ENCODE measurements around the gene ENG. TPM values are rescaled to one million over a fixed set of nuclear protein-coding genes. Genes with fewer than 3 reads are reported as not detected.

ENG gene
- polyA plus RNA-seq, 3 donors = 15.7 to 26.0 (median 17.9) TPM

DNA sequence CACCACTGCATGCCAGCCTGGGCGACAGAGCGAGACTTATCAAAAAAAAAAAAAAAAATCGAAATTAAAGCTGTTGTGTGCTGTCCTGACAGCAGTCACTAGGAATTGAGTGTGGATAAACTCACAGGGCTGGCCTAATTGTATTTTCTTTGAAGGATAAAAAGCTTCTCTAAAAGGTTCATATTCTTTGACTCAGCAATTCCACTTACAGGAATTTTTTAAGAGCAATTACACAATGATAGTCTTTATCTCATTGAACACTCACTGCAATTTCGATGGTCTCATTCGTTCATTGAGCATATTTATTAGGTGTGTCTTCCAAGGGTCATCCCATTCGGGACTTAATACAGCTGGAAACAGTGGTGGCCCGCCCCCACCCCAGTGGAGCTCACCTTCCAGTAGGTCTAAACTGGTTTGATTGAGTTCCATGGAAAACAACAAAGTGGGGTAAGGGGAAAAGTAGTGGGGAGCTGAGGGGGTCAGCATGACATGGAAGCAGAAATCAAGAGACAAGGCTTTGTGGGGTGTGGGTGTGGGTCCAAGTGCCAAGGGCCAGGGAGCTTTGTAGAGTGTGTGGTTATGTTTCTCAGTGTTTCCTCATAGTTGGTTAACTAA is 61.9 kb downstream of the ENG start:
- H3K4me1 ChIP-seq (ENCODE audit: control insufficient read depth in 1 of 2, insufficient read depth in 2 of 2, low read length in 2 of 2) = peaks cover 10 to 14% of the 10 kb centered on the region in 2 donors
- intact Hi-C loops (cut with micrococcal nuclease) = no loop called here
- H3K27ac Mint-ChIP-seq = peak overlapping the region in 4 of 7 donors; percentile 4 to 76 (median 52)
- no peak overlapping the region for H3K27ac ChIP-seq (ENCODE audit: low read depth in 1 of 2, low read length in 2 of 2)
- peaks cover 41% of the 10 kb centered on the region for H3K79me2 ChIP-seq (ENCODE audit: insufficient read depth, low read length)
- H3K9me3 ChIP-seq (replicated peaks in 1 of 2; ENCODE audit: control insufficient read depth in 1 of 2, insufficient read depth in 1 of 2, low read length in 2 of 2) = no peaks in the 10 kb centered on the region
- no peak for DNase-seq
- H3K9me3 Mint-ChIP-seq = no peaks in the 10 kb centered on the region
- H3K36me3 Mint-ChIP-seq = peaks cover 47 to 58% of the 10 kb centered on the region in 2 donors
- H3K4me3 ChIP-seq (replicated peaks in 1 of 3; ENCODE audit: low read depth in 2 of 3, low read length in 3 of 3) = no peak overlapping the region
- no peak overlapping the region for H2AFZ ChIP-seq (ENCODE audit: insufficient read depth, low read depth, low read length, poor library complexity, severe bottlenecking)
- no peak overlapping the region for H3K4me3 Mint-ChIP-seq
- H3K9ac ChIP-seq (ENCODE audit: insufficient read depth, low read length, poor library complexity, severe bottlenecking) = no peak overlapping the region
- peaks cover 12 to 15% (median 12%) of the 10 kb centered on the region in 3 donors for H3K27me3 Mint-ChIP-seq (ENCODE audit: low read depth in 3 of 3)
- WGBS (ENCODE audit: insufficient coverage) = 88% methylated on average over 3 of the region's 7 CpGs
- peaks cover 89% of the 10 kb centered on the region for H4K20me1 ChIP-seq (ENCODE audit: insufficient read depth, low read length)
- TF ChIP-seq, protein P1, sequence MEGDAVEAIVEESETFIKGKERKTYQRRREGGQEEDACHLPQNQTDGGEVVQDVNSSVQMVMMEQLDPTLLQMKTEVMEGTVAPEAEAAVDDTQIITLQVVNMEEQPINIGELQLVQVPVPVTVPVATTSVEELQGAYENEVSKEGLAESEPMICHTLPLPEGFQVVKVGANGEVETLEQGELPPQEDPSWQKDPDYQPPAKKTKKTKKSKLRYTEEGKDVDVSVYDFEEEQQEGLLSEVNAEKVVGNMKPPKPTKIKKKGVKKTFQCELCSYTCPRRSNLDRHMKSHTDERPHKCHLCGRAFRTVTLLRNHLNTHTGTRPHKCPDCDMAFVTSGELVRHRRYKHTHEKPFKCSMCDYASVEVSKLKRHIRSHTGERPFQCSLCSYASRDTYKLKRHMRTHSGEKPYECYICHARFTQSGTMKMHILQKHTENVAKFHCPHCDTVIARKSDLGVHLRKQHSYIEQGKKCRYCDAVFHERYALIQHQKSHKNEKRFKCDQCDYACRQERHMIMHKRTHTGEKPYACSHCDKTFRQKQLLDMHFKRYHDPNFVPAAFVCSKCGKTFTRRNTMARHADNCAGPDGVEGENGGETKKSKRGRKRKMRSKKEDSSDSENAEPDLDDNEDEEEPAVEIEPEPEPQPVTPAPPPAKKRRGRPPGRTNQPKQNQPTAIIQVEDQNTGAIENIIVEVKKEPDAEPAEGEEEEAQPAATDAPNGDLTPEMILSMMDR (IDR thresholded peaks at IDR 0.05) = no peak
- H3K36me3 ChIP-seq (replicated peaks in 1 of 2; ENCODE audit: control insufficient read depth in 1 of 2, insufficient read depth in 2 of 2, low read length in 2 of 2) = peaks cover 57 to 60% of the 10 kb centered on the region in 2 donors
- H3K4me2 ChIP-seq (replicated peaks; ENCODE audit: extremely low read depth, low read length, poor library complexity, severe bottlenecking) = no peak overlapping the region
- H3K27me3 ChIP-seq (ENCODE audit: control insufficient read depth in 2 of 2, insufficient read depth in 2 of 2, low read length in 2 of 2) = no peaks in the 10 kb centered on the region
- H3K4me1 Mint-ChIP-seq = peaks cover 23% of the 10 kb centered on the region

DNA sequence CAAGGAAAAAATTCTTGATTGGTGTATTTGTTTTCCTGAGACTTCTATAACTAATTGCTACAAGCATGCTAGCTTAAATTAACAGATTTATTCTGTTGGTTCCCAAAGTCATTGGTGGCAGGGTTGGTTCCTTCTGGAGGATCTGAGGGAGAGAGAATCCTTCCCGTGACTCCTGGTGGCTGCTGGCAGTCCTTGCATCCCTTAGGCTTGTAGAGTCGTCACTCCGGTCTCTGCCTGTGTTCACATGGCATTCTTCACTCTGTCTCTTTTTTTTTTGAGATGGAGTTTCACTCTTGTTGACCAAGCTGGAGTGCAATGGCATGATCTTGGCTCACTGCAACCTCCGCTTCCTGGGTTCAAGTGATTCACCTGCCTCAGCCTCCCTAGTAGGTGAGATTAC is 63.4 kb downstream of the ENG start:
- peaks cover 61 to 66% of the 10 kb centered on the region in 2 donors for H3K36me3 ChIP-seq (replicated peaks in 1 of 2; ENCODE audit: control insufficient read depth in 1 of 2, insufficient read depth in 2 of 2, low read length in 2 of 2)
- 93% methylated on average over 4 of the region's 4 CpGs for WGBS (ENCODE audit: insufficient coverage)
- H2AFZ ChIP-seq (ENCODE audit: insufficient read depth, low read depth, low read length, poor library complexity, severe bottlenecking) = no peak overlapping the region
- intact Hi-C loops (cut with micrococcal nuclease) = no loop called here
- Mint-ChIP-seq H3K27ac (peak overlapping the region in 1 of 7 donors; percentile 50), H3K4me1 (peaks cover 19% of the 10 kb centered on the region), H3K4me3 (no peak overlapping the region), H3K36me3 (peaks cover 53 to 64% of the 10 kb centered on the region in 2 donors), H3K27me3 (ENCODE audit: low read depth in 3 of 3) (peaks cover 2 to 5% (median 4%) of the 10 kb centered on the region in 3 donors), H3K9me3 (no peaks in the 10 kb centered on the region)
- H3K27ac ChIP-seq (ENCODE audit: low read depth in 1 of 2, low read length in 2 of 2) = no peak overlapping the region
- peaks cover 96% of the 10 kb centered on the region for H4K20me1 ChIP-seq (ENCODE audit: insufficient read depth, low read length)
- H3K9me3 ChIP-seq (replicated peaks in 1 of 2; ENCODE audit: control insufficient read depth in 1 of 2, insufficient read depth in 1 of 2, low read length in 2 of 2) = no peaks in the 10 kb centered on the region
- no peak overlapping the region for H3K4me3 ChIP-seq (replicated peaks in 1 of 3; ENCODE audit: low read depth in 2 of 3, low read length in 3 of 3)
- H3K79me2 ChIP-seq (ENCODE audit: insufficient read depth, low read length) = peaks cover 55% of the 10 kb centered on the region
- no peak overlapping the region for H3K4me2 ChIP-seq (replicated peaks; ENCODE audit: extremely low read depth, low read length, poor library complexity, severe bottlenecking)
- H3K9ac ChIP-seq (ENCODE audit: insufficient read depth, low read length, poor library complexity, severe bottlenecking) = no peak overlapping the region
- no peaks in the 10 kb centered on the region for H3K27me3 ChIP-seq (ENCODE audit: control insufficient read depth in 2 of 2, insufficient read depth in 2 of 2, low read length in 2 of 2)
- TF ChIP-seq, protein P1 (IDR thresholded peaks at IDR 0.05) = no peak
- peaks cover 13 to 17% of the 10 kb centered on the region in 2 donors for H3K4me1 ChIP-seq (ENCODE audit: control insufficient read depth in 1 of 2, insufficient read depth in 2 of 2, low read length in 2 of 2)
- no peak for DNase-seq

All from CD14-positive monocyte (primary cell).